Measurements from ENCODE around the gene VWA8. TPM values are rescaled to one million over a fixed set of nuclear protein-coding genes. Genes with fewer than 3 reads are reported as not detected.

The VWA8 gene
- total and polyA plus RNA-seq, 12 donors = 7.5 to 71.6 (median 54.3) TPM

GRCh38 chr13:41660411-41660810, 300.5 kb downstream of the VWA8 start:
- Histone ChIP-seq H3K27ac (no peak overlapping the region), H3K4me3 (no peak overlapping the region), H3K36me3 (peaks cover 0 to 11% (median 0%) of the 10 kb centered on the region in 9 donors), H3K9me3 (no peaks in the 10 kb centered on the region), H3K4me1 (peaks cover 0 to 6% (median 0%) of the 10 kb centered on the region in 9 donors), H3K27me3 (no peaks in the 10 kb centered on the region)
- DNase-seq (no peak), ATAC-seq (no peak)
- WGBS, 2 donors = 71 to 87% methylated on average over 2 of the region's 2 CpGs
- no peak for TF ChIP-seq CTCF (IDR thresholded peaks at IDR 0.05)
- intact Hi-C loops (cut with DNase I) = loop anchor here in 4 of 10 donors (10.0 kb wide), 3 partner anchors 304 to 454 kb away; partner anchors contain the start of genes DGKH (in 3 of the 4) and VWA8 (in 1 of the 4)

- Histone ChIP-seq H3K4me3 (no peak overlapping the region), H3K9me3 (no peaks in the 10 kb centered on the region), H3K27ac (no peak overlapping the region), H3K4me1 (peaks cover 0 to 6% (median 0%) of the 10 kb centered on the region in 9 donors), H3K27me3 (no peaks in the 10 kb centered on the region), H3K36me3 (peaks cover 0 to 11% (median 0%) of the 10 kb centered on the region in 9 donors)
- ATAC-seq (peak in 1 of 8 donors; percentile 19), DNase-seq (no peak)
- WGBS, 2 donors = 79 to 83% methylated on average over 7 of the region's 7 CpGs
- intact Hi-C loops (cut with DNase I) = loop anchor here in 7 of 10 donors (10.0 kb wide), 6 partner anchors 203 to 313 kb away; partner anchors contain the start of gene RGCC (in 1 of the 7)
- TF ChIP-seq CTCF (IDR thresholded peaks at IDR 0.05) = no peak
Measured at GRCh38 chr13:41658057-41658661, 302.8 kb downstream of the VWA8 start.

- DNase-seq (no peak), ATAC-seq (no peak)
- no peak overlapping the region for H3K4me3 ChIP-seq
- H3K9me3 ChIP-seq = no peaks in the 10 kb centered on the region
- intact Hi-C loops (cut with DNase I) = loop anchor here in 7 of 10 donors (10.0 kb wide), 6 partner anchors 201 to 311 kb away; partner anchors contain the start of gene RGCC (in 1 of the 7)
- H3K27me3 ChIP-seq = no peaks in the 10 kb centered on the region
- 90 to 92% methylated on average over 6 of the region's 6 CpGs for WGBS, 2 donors
- peaks cover 0 to 19% (median 12%) of the 10 kb centered on the region in 9 donors for H3K4me1 ChIP-seq
- no peak for TF ChIP-seq CTCF (IDR thresholded peaks at IDR 0.05)
- H3K27ac ChIP-seq = no peak overlapping the region
- peaks cover 0 to 5% (median 0%) of the 10 kb centered on the region in 9 donors for H3K36me3 ChIP-seq
Measured at GRCh38 chr13:41655997-41656396, 304.9 kb downstream of the VWA8 start.

GRCh38 chr13:41654796-41655195, 306.1 kb downstream of the VWA8 start:
- Histone ChIP-seq H3K27ac (no peak overlapping the region), H3K4me3 (no peak overlapping the region), H3K36me3 (no peaks in the 10 kb centered on the region), H3K4me1 (peaks cover 0 to 28% (median 20%) of the 10 kb centered on the region in 9 donors), H3K27me3 (no peaks in the 10 kb centered on the region), H3K9me3 (no peaks in the 10 kb centered on the region)
- TF ChIP-seq CTCF (IDR thresholded peaks at IDR 0.05) = no peak
- 93 to 94% methylated on average over 5 of the region's 5 CpGs for WGBS, 2 donors
- no peak for DNase-seq
- intact Hi-C loops (cut with DNase I) = loop anchor here in 9 of 10 donors (5.0 to 10.0 kb wide), 11 partner anchors 42 to 310 kb away; partner anchors contain the start of gene RGCC (in 3 of the 9)
- no peak for ATAC-seq

Measured in heart right ventricle (tissue), 16 donors.